ENCODE measurements around the gene CYP19A1.

CYP19A1 gene

DNA sequence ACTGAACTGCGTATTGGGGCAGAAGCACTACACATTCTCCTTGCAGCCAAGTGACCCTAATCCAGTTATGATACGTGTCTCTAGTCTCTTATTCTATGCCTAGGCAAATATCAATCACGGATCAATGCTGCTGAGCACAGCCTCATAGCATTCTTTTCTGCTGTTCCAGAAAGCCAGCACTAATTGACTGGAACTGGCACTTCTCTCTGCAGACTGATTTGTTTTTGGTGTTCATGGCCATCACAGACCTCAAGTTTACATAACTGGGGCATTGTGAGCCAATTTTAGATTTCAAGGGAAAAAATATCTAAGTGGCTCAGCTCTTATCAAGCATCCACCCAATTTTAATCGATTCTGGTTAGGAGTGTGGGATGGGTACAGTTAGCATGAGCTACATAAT, 41.0 kb upstream of the CYP19A1 start:
- no peak overlapping the region for H3K27ac ChIP-seq
- TF ChIP-seq, protein P1, sequence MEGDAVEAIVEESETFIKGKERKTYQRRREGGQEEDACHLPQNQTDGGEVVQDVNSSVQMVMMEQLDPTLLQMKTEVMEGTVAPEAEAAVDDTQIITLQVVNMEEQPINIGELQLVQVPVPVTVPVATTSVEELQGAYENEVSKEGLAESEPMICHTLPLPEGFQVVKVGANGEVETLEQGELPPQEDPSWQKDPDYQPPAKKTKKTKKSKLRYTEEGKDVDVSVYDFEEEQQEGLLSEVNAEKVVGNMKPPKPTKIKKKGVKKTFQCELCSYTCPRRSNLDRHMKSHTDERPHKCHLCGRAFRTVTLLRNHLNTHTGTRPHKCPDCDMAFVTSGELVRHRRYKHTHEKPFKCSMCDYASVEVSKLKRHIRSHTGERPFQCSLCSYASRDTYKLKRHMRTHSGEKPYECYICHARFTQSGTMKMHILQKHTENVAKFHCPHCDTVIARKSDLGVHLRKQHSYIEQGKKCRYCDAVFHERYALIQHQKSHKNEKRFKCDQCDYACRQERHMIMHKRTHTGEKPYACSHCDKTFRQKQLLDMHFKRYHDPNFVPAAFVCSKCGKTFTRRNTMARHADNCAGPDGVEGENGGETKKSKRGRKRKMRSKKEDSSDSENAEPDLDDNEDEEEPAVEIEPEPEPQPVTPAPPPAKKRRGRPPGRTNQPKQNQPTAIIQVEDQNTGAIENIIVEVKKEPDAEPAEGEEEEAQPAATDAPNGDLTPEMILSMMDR (conservative IDR thresholded peaks at IDR 0.05) = no peak

DNA sequence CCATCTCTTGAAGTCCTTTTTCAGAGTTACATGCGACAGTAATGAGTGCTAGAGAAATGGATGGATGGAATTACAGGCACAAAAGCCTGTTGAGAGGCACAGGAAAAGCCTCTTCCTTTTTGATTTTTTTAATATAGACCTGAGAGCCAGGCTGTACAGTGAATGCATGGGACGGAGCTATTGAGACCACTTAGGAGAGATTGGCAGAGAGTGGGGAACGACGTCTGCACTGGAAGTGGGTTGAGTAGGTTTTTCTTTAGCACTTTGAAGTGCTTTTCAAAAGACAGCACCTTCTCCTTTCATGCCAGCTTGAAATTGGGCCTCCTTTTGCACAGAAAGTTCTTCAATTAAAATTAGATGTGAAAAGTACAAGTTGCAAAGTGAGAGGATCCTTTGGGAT, 40.0 kb upstream of the CYP19A1 start:
- no peak overlapping the region for H3K27ac ChIP-seq

DNA sequence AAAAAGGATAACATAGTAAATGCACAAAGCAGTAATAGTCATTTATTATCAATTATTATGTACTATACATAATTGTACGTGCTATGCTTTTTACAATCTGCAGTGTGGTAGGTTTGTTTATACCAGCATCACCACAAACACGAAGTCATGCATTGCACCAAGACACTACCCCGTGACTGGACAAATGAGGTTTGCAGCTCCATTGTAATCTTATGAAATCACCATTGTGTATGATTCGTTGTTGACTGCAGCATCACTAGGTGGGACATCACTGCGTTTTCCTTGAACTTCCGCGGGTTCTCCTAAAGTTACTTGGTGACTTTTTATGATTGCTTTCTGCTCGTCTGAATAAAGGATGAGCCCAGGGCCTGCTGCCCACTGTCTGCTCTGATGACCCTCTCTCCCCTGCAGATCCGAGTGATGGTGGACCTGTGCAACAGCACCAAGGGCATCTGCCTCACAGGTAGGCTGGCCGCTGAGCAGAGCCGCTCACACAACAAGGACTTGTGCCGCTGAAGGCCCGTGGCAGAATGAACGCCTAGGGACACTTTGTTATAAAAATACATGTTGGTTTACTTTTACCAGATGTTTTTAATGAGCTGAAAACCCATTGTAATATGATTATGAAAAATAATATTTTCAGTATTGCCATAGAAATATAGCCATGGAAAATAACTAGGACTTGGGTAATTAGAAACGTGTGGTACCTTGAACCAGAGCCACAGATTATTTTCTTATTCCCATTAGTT, 38.8 kb upstream of the CYP19A1 start:
- TF ChIP-seq, protein P1 (conservative IDR thresholded peaks at IDR 0.05) = no peak
- no peak overlapping the region for H3K27ac ChIP-seq

More for the DNA sequence above, 40.0 kb upstream of the CYP19A1 start:
- TF ChIP-seq, protein P1 (conservative IDR thresholded peaks at IDR 0.05) = no peak

DNA sequence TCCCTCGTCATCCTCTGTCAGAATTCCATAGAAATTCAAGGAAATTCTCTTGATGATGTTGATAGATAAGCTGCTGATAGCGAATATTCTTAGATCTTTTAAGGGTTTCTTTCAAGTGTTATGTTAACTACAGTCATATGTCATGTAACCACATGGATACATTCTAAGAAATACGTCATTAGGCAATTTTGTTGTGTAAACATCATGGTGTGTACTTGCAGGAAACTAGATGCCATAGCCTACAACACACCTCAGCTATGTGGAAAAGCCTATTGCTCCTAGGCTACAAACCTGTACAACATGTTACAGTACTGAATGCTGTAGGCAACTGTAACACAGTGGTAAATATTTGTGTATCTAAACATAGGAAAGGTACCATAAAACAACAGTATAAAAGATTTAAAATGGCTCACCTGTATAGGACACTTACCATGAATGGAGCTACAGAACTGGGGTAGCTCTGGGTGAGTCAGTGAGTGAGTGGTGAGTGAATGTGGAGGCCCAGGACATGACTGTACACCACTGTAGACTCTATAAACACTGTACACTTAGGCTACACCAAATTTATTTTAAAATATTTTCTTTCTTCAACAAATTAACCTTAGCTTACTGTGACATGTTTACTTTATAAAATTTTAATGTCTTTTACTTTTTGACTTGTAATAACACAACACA, 37.7 kb upstream of the CYP19A1 start:
- TF ChIP-seq, protein P1 (conservative IDR thresholded peaks at IDR 0.05) = no peak
- no peak overlapping the region for H3K27ac ChIP-seq

DNA sequence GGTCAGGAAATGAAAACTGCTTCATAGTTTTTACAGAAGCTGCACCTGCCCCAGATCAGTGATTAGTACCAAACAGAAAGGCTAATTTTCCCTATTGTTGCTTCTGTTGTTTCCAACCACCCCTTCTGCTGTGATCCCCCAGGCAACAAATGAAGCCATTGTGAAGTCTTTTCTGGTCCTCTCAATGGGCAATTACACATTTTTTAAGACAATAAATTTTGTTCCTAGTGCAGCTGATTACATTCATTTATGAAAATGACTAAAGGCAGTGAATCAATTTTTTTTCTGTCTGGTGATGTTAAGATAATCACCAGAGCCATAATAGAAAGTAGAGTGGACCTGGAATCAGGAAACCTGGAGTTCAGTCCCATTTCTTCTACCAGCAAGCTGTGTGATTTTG, 35.7 kb upstream of the CYP19A1 start:
- H3K27ac ChIP-seq = no peak overlapping the region
- TF ChIP-seq, protein P1 (conservative IDR thresholded peaks at IDR 0.05) = no peak

DNA sequence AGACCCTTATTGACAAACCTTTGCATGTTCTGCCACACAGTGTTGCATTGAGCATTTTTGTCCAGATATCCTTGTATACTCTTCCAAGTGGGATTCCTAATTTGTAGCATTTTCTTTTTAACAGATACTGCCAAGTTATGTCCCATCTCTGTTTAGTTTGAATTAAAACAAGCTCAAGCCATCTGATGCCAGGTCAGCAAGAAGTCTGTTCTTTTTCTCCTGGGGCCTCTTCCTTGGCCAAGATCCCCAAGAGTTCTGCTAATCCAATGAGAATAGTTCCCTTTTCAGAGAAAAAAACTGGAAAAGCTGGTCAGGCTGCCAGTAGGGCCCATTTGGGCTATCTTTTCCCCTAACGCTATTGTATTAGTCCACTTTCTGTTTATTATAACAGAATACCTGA, 32.9 kb upstream of the CYP19A1 start:
- H3K27ac ChIP-seq = no peak overlapping the region
- TF ChIP-seq, protein P1 (conservative IDR thresholded peaks at IDR 0.05) = no peak

DNA sequence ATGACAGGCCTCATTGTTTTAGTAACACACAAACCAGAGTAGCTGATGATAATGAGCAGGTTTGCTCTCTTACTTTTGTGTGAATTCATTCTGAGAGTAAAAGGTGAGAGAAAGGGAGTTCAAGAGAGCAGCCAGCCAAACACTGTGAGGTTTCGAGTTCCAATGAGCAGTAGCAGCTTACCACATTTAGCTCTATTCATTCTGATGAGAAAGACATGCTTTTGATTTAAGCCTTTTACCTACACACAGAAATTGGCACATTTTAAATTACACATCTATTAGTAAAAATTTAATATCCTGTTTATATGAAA, 31.0 kb upstream of the CYP19A1 start:
- TF ChIP-seq, protein P1 (conservative IDR thresholded peaks at IDR 0.05) = no peak
- H3K27ac ChIP-seq = no peak overlapping the region
